ENCODE data around the gene VANGL2. TPM values are rescaled to one million over a fixed set of nuclear protein-coding genes. Genes with fewer than 3 reads are reported as not detected.
"Not testable (repeated sequence)": the region's sequence is repeated elsewhere in the genome, so short reads cannot be mapped to it uniquely, and the experiment has no call there.

The VANGL2 gene
- total RNA-seq, 1 donor from 2014 or later = 7.1 TPM

DNA sequence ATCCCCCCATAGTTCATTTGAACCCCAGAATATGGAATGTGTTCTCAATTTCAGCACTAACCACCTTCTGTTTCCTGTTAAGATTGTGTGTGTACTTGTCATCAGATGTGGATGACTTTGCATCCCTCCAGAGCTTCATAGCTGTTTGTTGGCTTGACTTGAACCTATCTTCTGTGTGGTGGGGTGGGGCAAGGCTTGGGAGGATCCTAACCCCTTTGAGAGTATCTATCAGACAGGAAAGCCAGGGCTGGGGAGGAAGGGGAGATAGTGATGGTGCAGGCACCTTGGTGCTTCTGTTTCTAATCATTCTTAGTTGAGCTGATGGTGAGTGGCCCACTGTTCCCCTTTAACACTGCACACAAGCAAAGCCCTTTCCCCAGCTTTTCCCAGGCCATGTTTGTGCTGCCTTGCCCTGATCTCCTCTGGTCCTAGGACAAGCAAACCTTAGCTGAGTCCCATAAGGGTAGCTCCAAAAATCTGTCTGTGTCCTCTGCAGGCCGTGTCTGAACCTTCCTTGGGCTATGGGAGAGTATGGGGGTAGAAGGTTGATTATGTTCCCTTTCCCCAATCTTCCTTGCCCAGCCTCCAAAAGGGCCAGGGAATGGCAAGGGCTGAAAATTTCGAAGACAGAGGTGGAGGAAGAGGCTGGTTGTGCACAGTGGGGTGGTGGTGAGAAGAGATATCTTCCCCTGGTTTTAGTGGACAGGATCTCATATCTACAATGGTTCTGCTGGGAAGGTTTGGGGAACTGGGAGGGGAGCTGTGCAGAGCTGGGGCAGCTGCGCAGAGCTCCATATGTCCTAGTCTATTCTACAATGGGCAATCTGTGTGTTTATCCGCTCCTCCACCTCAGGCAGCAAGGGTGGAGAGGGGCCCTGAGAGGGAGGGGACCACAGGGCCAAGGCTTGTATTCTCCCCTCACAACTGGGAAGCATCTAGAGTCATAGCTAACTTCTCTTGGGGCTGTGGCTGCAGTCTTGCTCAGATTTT lies 32.1 kb upstream of the VANGL2 start:
- ATAC-seq (no peak), DNase-seq (ENCODE audit: low spot score) (no peak)
- intact Hi-C loops (cut with DNase I) = no loop called here

GRCh38 chr1:160369087-160369486 lies 31.3 kb upstream of the VANGL2 start:
- intact Hi-C loops (cut with DNase I) = no loop called here
- ATAC-seq (no peak), DNase-seq (ENCODE audit: low spot score) (no peak)

GRCh38 chr1:160370561-160371345 lies 29.6 kb upstream of the VANGL2 start:
- ATAC-seq = no peak
- DNase-seq (ENCODE audit: low spot score) = no peak
- intact Hi-C loops (cut with DNase I) = no loop called here

DNA sequence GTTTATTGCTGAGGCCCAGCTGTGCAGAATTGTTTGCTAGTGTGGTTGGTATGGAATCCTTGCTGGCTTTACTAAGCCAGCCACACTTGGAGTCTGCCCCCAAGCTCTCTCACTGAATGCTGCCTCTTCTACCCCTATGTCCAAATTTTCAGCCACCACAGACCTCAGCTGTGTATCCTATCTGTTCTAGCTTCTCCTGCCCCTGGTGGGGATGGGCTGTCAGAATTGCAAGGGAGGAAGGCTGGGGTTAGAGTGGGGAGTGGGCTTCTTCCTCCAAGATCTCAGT lies 29.1 kb upstream of the VANGL2 start:
- DNase-seq (ENCODE audit: low spot score) = no peak
- intact Hi-C loops (cut with DNase I) = no loop called here
- no peak for ATAC-seq

DNA sequence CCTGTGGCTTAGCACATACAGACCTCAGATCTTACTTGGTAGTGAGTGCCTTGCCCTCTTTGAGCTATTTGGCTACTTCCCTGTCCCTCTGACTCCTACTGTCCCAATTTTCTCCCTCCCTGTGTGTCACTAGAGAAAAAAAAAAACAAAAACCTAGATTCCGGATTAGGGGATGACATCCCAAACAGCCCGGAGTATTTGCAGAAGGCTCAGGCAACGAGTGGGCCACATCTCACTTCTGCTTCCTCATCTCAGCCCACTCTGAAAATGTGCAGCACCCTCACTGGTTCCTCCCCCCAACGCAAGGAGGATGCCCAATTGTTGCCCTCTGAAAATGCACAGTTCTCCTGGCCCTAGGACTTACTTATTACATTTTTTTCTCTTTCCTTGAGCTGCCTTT lies 28.6 kb upstream of the VANGL2 start:
- no peak for DNase-seq (ENCODE audit: low spot score)
- no peak for ATAC-seq
- intact Hi-C loops (cut with DNase I) = no loop called here

DNA sequence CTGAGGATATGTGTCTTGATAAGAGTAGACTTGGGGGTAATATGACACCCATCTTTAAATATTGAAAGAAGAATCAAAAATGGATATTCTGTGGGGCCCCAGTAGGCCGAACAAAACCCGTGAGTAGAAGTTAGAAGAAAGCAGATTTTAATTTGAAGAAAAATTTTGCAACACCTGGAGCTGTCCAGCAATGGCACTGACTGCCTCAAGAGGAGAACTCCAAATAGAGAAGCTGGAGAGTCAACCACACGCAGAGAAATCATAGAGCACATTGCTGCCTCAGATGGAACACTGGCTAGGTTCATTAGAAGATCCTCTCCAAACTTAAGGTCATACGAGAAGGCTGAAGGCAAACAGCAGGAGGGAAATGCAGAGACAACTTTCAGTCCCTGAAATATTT lies 26.7 kb upstream of the VANGL2 start:
- ATAC-seq = no peak
- intact Hi-C loops (cut with DNase I) = no loop called here
- no peak for DNase-seq (ENCODE audit: low spot score)

- peak; percentile 42 for ATAC-seq
- no peak for DNase-seq (ENCODE audit: low spot score)
- intact Hi-C loops (cut with DNase I) = no loop called here
These were observed 25.9 kb upstream of the VANGL2 start for GRCh38 chr1:160374306-160375110.

DNA sequence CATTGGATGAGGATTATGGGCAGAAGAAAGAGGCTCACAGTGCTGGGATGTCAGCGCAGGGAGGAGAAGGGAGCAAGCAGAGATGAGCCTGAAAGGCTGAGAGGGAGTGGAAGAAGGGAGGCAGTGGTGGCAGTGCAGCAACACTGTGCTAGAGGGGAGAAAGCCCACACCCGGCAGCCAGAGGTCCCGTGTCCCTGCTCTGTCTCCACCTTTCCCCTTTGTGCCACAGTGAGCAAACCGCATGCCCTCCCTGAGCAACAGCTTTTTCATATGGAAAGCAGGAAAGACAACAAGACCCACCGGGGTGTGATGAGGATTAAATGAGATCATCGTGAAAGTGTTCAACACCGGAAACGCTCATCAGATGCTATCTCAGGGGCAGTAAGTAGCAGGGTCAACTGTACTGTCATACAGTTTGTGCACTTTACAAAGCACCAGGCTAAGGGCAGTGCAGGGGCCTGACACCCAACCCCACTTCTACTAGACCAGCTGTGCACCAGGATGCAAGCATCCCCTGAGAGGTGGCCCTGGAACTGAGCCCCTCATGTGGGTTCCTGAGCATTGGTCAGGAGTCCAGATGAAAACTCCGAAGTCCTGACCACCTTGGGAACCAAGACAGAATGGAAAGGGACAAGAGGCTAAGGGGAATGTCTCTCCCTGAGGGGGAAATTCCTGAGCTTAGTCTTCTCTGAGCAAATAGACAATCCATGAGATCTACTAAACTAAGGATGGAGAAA lies 24.4 kb upstream of the VANGL2 start:
- DNase-seq (ENCODE audit: low spot score) (peak; percentile 56), ATAC-seq (peak; percentile 66)
- intact Hi-C loops (cut with DNase I) = no loop called here

- intact Hi-C loops (cut with DNase I) = no loop called here
- DNase-seq (ENCODE audit: low spot score) = no peak
- ATAC-seq = peak; percentile 88
These were observed 23.7 kb upstream of the VANGL2 start for GRCh38 chr1:160376525-160377131.

- DNase-seq (ENCODE audit: low spot score) (peak; percentile 32), ATAC-seq (no peak)
- intact Hi-C loops (cut with DNase I) = no loop called here
These were observed 22.7 kb upstream of the VANGL2 start for GRCh38 chr1:160377585-160378206.

GRCh38 chr1:160384812-160385211 lies 15.6 kb upstream of the VANGL2 start:
- DNase-seq (ENCODE audit: low spot score); ATAC-seq; intact Hi-C loops (cut with DNase I): not testable (repeated sequence)

DNA sequence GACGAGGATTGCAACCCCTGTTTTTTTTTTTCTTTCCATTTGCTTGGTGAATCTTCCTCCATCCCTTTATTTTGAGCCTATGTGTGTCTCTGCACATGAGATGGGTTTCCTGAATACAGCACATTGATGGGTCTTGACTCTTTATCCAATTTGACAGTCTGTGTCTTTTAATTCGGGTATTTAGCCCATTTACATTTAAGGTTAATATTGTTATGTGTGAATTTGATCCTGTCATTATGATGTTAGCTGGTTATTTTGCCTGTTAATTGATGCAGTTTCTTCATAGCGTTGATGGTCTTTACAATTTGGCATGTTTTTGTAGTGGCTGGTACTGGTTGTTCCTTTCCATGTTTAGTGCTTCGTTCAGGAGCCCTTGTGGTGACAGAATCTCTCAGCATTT lies 12.0 kb upstream of the VANGL2 start:
- intact Hi-C loops (cut with DNase I); ATAC-seq; DNase-seq (ENCODE audit: low spot score): not testable (repeated sequence)

- no peak for DNase-seq (ENCODE audit: low spot score)
- ATAC-seq = no peak
- intact Hi-C loops (cut with DNase I) = loop anchor here (5.0 kb wide), 1 partner anchor 1938 kb away; no protein-coding TSS in a partner anchor
These were observed 5.7 kb upstream of the VANGL2 start for GRCh38 chr1:160394673-160395072.

GRCh38 chr1:160397651-160398050 lies 2.7 kb upstream of the VANGL2 start:
- intact Hi-C loops (cut with DNase I) = no loop called here
- ATAC-seq (no peak), DNase-seq (ENCODE audit: low spot score) (no peak)

- DNase-seq (ENCODE audit: low spot score) = no peak
- no peak for ATAC-seq
- intact Hi-C loops (cut with DNase I) = no loop called here
These were observed 1.5 kb upstream of the VANGL2 start for GRCh38 chr1:160398823-160399222.

DNA sequence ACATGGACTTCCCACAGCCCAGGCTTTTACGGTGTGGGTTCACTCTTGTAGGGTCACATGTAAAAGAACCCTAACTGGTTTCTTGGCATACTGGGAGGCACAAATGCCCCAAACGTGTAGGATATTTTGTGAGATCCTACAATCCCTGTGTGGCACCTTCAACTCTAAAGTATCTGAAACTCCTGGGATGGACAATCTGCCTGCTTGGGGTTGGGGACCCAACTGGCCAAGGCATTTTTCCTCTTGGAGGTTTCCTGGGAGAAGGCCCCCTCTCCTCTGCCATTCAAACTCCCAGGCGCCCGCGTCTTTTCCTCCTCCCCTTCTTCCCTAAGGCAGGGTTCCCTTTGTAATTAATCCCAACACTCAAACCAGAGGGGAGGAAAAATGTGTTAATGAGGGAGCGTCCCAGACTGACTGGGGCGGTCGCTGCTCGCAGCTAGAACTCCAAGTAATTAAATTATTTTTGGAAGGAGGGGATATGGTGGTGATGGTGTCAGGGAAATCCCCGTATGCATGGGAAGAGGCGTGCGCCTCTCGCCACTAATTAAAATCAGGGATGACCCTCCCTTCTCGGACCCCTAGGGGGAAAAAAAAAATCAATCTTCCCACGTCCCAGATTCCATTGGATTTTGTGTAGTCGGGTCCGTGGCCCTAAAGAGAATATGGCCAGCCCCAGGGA lies 681 bp upstream of the VANGL2 start:
- no peak for DNase-seq (ENCODE audit: low spot score)
- ATAC-seq = peak; percentile 26
- intact Hi-C loops (cut with DNase I) = no loop called here
